ENCODE data around the gene TRERF1.

Gene TRERF1

DNA sequence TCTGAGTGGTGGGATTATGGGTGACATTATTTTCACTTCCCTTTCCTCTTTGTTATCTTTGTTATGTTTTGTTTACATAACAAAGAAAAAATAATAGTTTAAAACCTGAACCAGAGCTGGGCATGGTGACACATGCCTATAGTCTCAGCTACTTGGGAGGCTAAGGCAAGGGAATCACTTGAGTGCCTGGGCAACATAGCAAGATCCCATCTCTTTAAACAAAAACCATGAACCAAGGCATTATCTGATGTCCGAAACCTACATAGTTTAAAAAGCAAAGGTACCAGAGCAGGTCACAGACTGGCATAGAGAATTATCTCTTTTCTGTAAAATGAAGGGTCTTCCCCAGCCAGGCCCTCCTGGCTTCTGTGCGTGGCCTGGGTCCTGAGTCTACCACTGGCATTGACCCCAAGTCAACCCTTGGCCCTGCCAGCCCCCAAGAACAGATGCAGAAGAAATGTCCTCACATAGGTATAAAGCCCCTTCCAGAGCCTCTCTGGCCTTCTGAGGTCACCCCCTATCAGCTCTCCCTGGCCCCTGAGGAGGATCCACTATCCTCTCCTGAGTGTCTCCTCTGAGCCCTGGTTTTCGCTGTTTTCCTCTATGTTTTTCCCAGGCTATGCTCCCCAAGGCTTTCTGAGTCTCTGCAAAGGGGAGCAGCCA lies 81.3 kb downstream of the TRERF1 start:
- H3K4me1 ChIP-seq (ENCODE audit: control insufficient read depth, low read depth, low read length) = no peaks in the 10 kb centered on the region

DNA sequence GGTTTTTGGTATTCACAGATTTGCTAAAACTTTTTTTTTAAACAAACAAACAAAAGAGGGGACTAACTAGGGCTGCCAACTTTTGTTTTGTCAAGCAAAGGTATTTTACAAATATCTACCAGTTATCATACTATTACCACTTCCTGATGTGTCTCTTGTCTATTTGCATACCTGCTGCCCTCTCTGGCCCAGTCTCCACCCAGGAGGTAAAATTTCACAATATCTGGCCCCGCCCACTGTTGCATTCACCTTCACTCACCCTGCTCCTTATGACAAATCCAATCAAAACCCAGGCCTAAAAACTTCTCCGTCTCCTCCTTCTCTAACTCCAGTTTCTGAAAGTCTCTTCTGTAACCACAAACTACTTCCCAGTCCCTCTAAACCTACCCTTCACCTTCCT lies 82.2 kb downstream of the TRERF1 start:
- Histone ChIP-seq H3K36me3 (ENCODE audit: control insufficient read depth, low read depth, low read length) (no peaks in the 10 kb centered on the region), H3K27me3 (ENCODE audit: control insufficient read depth, insufficient read depth, low read length) (no peaks in the 10 kb centered on the region), H3K9me3 (ENCODE audit: control insufficient read depth, low read depth, low read length) (no peaks in the 10 kb centered on the region), H3K9ac (ENCODE audit: low read length) (no peak overlapping the region), H3K4me3 (ENCODE audit: low read length) (no peak overlapping the region), H3K27ac (ENCODE audit: low read length) (no peak overlapping the region), H3K4me1 (ENCODE audit: control insufficient read depth, low read depth, low read length) (no peaks in the 10 kb centered on the region)

More for the DNA sequence above, 81.3 kb downstream of the TRERF1 start:
- H3K4me3 ChIP-seq (ENCODE audit: low read length) = no peak overlapping the region
- no peak overlapping the region for H3K9ac ChIP-seq (ENCODE audit: low read length)
- no peak overlapping the region for H3K27ac ChIP-seq (ENCODE audit: low read length)
- H3K27me3 ChIP-seq (ENCODE audit: control insufficient read depth, insufficient read depth, low read length) = no peaks in the 10 kb centered on the region
- H3K9me3 ChIP-seq (ENCODE audit: control insufficient read depth, low read depth, low read length) = no peaks in the 10 kb centered on the region
- H3K36me3 ChIP-seq (ENCODE audit: control insufficient read depth, low read depth, low read length) = no peaks in the 10 kb centered on the region

DNA sequence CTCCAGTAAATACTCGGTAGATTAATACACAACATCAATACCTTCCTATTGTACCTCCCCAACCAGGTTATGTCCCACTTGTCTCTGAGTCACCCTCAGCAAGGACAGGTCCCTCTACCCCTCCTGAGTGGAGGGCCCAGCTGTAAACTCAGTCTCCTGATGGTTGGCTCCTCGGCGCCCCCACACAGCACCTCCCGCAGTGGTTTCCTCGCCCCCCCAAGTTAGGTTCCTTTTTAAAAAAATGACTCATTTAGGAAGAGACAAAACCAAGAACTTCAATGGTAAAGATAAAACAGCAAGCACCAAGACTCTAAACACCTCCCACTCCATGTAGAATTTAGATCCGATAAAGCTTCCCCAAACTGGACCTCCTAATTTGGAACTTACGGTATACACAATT lies 83.5 kb downstream of the TRERF1 start:
- H3K9me3 ChIP-seq (ENCODE audit: control insufficient read depth, low read depth, low read length) = no peaks in the 10 kb centered on the region

DNA sequence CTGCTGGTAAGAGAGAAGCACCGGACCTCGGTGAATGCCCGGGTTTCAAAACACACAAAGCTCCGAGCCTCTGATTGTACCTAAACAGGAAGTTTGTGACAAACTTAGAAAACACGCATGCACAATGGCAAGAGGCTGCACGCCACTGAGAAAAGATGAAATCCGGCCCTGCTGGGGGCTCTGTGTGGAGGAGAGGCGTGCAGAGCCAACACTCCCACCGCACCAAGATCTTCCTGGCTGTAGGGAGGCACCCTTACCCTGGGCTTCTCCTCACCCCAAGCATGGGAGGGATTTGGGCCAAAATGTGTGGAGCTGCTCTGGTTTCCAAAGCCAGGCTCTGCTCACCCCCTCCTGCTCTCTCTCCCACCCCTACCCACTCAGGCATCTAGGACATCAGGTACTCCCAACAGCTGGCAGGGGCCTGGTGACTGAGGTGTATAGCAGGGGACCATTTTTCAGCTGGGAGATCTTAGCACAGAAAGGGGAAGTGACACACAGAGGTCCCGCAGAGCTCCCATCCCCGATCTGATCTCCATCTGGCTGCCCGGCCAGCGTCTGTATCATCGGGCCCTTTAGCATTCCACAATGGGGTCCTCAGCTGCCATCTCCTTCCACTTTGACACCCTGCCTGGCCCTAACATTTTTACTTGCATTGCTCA lies 84.2 kb downstream of the TRERF1 start:
- no peaks in the 10 kb centered on the region for H3K9me3 ChIP-seq (ENCODE audit: control insufficient read depth, low read depth, low read length)

More for the DNA sequence above, 83.5 kb downstream of the TRERF1 start:
- no peaks in the 10 kb centered on the region for H3K27me3 ChIP-seq (ENCODE audit: control insufficient read depth, insufficient read depth, low read length)
- no peak overlapping the region for H3K27ac ChIP-seq (ENCODE audit: low read length)
- H3K4me1 ChIP-seq (ENCODE audit: control insufficient read depth, low read depth, low read length) = no peaks in the 10 kb centered on the region
- no peaks in the 10 kb centered on the region for H3K36me3 ChIP-seq (ENCODE audit: control insufficient read depth, low read depth, low read length)
- no peak overlapping the region for H3K4me3 ChIP-seq (ENCODE audit: low read length)
- no peak overlapping the region for H3K9ac ChIP-seq (ENCODE audit: low read length)

DNA sequence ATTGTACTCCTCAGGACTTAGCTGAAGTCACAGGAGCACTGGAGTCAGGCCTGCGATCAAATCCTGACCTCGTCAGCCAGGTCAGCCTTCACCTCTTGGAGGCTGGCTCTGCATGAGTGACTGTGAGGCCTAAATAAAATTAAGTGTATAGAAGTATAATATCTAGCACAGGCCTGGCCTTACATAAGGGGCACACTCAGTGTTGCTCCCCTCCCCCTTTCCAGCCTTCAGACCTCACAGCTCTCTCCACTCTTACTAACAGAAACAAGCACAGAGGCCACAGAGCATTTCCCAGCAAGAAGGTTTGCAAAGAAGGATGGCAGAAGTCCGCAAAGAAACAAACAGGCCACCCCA lies 84.8 kb downstream of the TRERF1 start:
- Histone ChIP-seq H3K36me3 (ENCODE audit: control insufficient read depth, low read depth, low read length) (no peaks in the 10 kb centered on the region), H3K9ac (ENCODE audit: low read length) (no peak overlapping the region), H3K4me3 (ENCODE audit: low read length) (no peak overlapping the region), H3K27ac (ENCODE audit: low read length) (no peak overlapping the region), H3K4me1 (ENCODE audit: control insufficient read depth, low read depth, low read length) (no peaks in the 10 kb centered on the region), H3K9me3 (ENCODE audit: control insufficient read depth, low read depth, low read length) (no peaks in the 10 kb centered on the region), H3K27me3 (ENCODE audit: control insufficient read depth, insufficient read depth, low read length) (no peaks in the 10 kb centered on the region)

More for the DNA sequence above, 84.2 kb downstream of the TRERF1 start:
- Histone ChIP-seq H3K36me3 (ENCODE audit: control insufficient read depth, low read depth, low read length) (no peaks in the 10 kb centered on the region), H3K4me1 (ENCODE audit: control insufficient read depth, low read depth, low read length) (no peaks in the 10 kb centered on the region), H3K9ac (ENCODE audit: low read length) (no peak overlapping the region), H3K4me3 (ENCODE audit: low read length) (no peak overlapping the region), H3K27me3 (ENCODE audit: control insufficient read depth, insufficient read depth, low read length) (no peaks in the 10 kb centered on the region), H3K27ac (ENCODE audit: low read length) (no peak overlapping the region)

DNA sequence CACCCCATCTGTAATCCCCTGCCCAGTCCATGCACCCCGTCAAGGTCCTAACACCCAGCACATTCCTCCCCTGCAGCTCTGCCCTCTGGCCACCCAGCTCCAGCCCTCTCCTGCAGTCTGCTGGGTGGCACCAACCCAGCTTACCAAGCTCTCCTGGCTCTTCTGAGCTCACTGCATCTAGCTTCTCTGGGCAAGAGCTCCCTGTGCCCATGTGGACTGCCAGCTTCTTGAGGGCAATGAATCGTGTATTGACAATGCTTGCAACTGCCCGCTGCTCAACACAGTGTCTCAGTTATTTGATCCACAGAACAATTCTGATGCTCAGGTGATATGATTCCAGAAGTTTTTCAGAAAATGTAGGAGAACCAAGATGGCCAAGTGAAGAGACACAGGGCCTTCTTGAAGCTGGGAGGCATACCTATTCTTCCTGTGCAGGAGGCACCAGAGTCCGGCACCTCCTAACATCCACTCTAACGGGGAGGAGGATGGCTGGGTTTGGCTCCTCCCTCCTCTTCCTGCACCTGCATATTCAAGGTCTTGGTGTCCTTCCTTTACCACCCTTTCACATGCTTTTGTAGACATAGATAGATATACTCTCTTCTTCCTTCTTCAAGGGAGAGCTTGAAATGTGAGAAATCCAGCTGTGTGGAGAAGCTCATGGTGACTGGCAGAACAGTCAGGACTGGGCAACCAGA lies 85.6 kb downstream of the TRERF1 start:
- Histone ChIP-seq H3K4me3 (ENCODE audit: low read length) (no peak overlapping the region), H3K9ac (ENCODE audit: low read length) (no peak overlapping the region), H3K36me3 (ENCODE audit: control insufficient read depth, low read depth, low read length) (no peaks in the 10 kb centered on the region), H3K9me3 (ENCODE audit: control insufficient read depth, low read depth, low read length) (no peaks in the 10 kb centered on the region), H3K27ac (ENCODE audit: low read length) (no peak overlapping the region), H3K27me3 (ENCODE audit: control insufficient read depth, insufficient read depth, low read length) (no peaks in the 10 kb centered on the region), H3K4me1 (ENCODE audit: control insufficient read depth, low read depth, low read length) (no peaks in the 10 kb centered on the region)

DNA sequence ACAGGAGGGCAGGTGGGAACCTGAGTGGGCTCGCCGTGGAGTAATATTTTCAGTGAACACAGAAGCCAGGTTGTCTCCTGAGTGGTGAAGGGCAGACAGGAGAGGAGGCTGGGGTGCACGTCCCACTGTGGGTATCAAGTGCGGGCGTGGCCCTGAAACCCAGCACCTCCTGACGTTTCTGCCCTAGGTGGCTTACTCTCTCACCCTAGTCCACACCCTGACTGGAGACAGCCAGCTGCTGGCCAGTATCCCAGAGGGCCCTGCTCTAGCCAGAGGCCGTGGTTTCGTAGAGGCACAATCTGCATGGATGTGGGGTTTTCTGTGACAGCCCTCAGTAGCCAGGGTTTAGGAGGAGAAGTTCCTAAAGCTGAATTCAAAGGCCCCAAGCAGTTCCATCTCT lies 86.7 kb downstream of the TRERF1 start:
- Histone ChIP-seq H3K27ac (ENCODE audit: low read length) (no peak overlapping the region), H3K27me3 (ENCODE audit: control insufficient read depth, insufficient read depth, low read length) (no peaks in the 10 kb centered on the region), H3K4me3 (ENCODE audit: low read length) (no peak overlapping the region), H3K9me3 (ENCODE audit: control insufficient read depth, low read depth, low read length) (no peaks in the 10 kb centered on the region), H3K9ac (ENCODE audit: low read length) (no peak overlapping the region), H3K4me1 (ENCODE audit: control insufficient read depth, low read depth, low read length) (no peaks in the 10 kb centered on the region), H3K36me3 (ENCODE audit: control insufficient read depth, low read depth, low read length) (no peaks in the 10 kb centered on the region)

DNA sequence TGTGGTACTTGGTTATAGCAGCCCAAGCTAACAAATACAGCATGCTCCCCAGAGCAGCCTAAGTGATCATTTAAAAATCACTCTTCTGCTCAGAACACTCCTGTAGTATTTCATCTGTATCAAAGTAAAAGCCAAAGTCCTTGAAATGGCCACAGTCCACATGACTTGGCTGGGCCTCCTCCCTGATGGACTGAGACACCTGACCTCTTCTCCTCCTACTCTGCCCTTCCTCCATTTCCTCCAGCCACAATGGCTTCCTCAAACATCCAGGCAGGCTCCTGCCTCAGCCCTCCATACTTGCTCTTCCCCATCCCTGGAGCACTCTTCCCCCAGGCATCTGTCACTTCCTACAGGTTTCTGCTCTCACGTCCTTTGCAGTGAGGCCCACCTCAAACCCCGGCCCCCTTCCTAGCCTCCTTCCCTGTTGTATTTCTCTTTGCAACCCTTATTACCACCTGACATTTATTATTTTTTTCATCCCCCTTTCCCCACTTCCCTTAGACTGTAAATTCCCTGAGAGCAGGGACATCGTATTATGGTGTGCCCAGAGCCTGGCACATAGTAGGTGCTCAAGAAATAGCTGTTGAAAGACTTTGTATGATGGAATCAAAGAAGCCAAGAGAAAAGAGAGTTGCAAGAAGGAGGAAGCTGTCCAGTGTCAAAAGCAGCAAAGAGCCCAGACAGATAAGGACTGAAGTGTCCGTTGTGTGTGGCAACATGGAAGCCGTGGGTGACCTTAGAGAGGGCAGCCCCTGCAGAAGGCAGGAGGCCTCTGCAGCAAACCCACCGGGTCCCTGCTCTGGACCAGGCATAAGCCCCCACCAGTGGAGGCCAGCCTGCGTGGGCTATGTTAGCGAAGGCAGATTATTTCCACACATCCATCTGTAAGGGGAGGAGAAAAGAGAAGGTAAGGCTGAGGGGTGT lies 87.5 kb downstream of the TRERF1 start:
- no peak overlapping the region for H3K27ac ChIP-seq (ENCODE audit: low read length)
- H3K4me1 ChIP-seq (ENCODE audit: control insufficient read depth, low read depth, low read length) = no peaks in the 10 kb centered on the region
- H3K27me3 ChIP-seq (ENCODE audit: control insufficient read depth, insufficient read depth, low read length) = no peaks in the 10 kb centered on the region
- H3K4me3 ChIP-seq (ENCODE audit: low read length) = no peak overlapping the region
- H3K9me3 ChIP-seq (ENCODE audit: control insufficient read depth, low read depth, low read length) = no peaks in the 10 kb centered on the region
- no peaks in the 10 kb centered on the region for H3K36me3 ChIP-seq (ENCODE audit: control insufficient read depth, low read depth, low read length)
- H3K9ac ChIP-seq (ENCODE audit: low read length) = no peak overlapping the region

GRCh38 chr6:42361036-42361435 lies 90.7 kb downstream of the TRERF1 start:
- H3K9ac ChIP-seq (ENCODE audit: low read length) = no peak overlapping the region
- H3K27me3 ChIP-seq (ENCODE audit: control insufficient read depth, insufficient read depth, low read length) = no peaks in the 10 kb centered on the region
- no peaks in the 10 kb centered on the region for H3K9me3 ChIP-seq (ENCODE audit: control insufficient read depth, low read depth, low read length)
- no peaks in the 10 kb centered on the region for H3K36me3 ChIP-seq (ENCODE audit: control insufficient read depth, low read depth, low read length)
- H3K4me3 ChIP-seq (ENCODE audit: low read length) = no peak overlapping the region
- no peaks in the 10 kb centered on the region for H3K4me1 ChIP-seq (ENCODE audit: control insufficient read depth, low read depth, low read length)
- H3K27ac ChIP-seq (ENCODE audit: low read length) = no peak overlapping the region

DNA sequence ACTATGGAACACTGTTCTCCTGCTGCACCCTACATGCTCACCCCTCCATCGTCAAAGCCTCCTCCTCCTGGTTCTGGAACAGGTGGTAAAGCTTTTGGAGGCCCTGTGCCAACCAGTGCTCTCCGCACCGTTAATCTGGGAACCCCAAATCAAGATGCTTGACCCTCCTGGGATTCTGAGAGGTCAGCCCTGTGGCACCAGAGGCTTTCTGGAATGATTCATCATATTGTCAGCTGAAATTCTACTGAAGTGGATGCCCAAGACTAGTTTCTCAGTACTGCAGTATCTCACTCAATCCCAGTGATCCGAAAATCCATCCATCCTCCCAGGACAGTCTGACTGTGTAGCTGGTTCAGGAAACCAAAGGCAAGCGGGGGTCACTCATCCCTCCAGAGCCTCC lies 92.7 kb downstream of the TRERF1 start:
- H3K36me3 ChIP-seq (ENCODE audit: control insufficient read depth, low read depth, low read length) = no peaks in the 10 kb centered on the region
- H3K4me1 ChIP-seq (ENCODE audit: control insufficient read depth, low read depth, low read length) = no peaks in the 10 kb centered on the region
- no peaks in the 10 kb centered on the region for H3K9me3 ChIP-seq (ENCODE audit: control insufficient read depth, low read depth, low read length)
- no peak overlapping the region for H3K4me3 ChIP-seq (ENCODE audit: low read length)
- H3K27ac ChIP-seq (ENCODE audit: low read length) = no peak overlapping the region
- no peaks in the 10 kb centered on the region for H3K27me3 ChIP-seq (ENCODE audit: control insufficient read depth, insufficient read depth, low read length)
- H3K9ac ChIP-seq (ENCODE audit: low read length) = no peak overlapping the region

GRCh38 chr6:42355416-42355815 lies 96.3 kb downstream of the TRERF1 start:
- Histone ChIP-seq H3K27me3 (ENCODE audit: control insufficient read depth, insufficient read depth, low read length) (no peaks in the 10 kb centered on the region), H3K4me1 (ENCODE audit: control insufficient read depth, low read depth, low read length) (no peaks in the 10 kb centered on the region), H3K27ac (ENCODE audit: low read length) (no peak overlapping the region), H3K4me3 (ENCODE audit: low read length) (no peak overlapping the region), H3K9me3 (ENCODE audit: control insufficient read depth, low read depth, low read length) (no peaks in the 10 kb centered on the region), H3K36me3 (ENCODE audit: control insufficient read depth, low read depth, low read length) (no peaks in the 10 kb centered on the region), H3K9ac (ENCODE audit: low read length) (no peak overlapping the region)

Data from iPS-18a (cell line).